ENCODE measurements around the gene SNX14.
A peak's percentile ranks its signal among the peaks of the same experiment; 100 is the strongest.
"Not testable (repeated sequence)": the region's sequence is repeated elsewhere in the genome, so short reads cannot be mapped to it uniquely, and the experiment has no call there.

SNX14 gene

DNA sequence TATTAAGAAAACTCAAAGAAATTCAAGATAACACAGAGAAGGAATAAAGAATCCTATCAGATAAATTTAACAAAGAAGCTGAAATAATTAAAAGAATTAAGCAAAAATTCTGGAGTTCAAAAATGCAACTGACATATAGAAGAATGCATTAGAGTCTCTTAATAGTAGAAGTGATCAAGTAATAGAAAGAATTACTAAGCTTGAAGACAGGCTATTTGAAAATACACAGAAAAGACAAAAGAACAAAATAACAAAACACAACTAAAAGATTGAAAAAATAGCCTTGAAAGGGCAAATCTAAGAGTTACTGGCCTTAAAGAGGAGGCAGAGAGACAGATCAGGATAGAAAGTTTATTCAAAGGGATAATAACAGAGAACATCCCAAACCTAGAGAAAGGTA is 12.1 kb downstream of the SNX14 start:
- FAIRE-seq: no peak

GRCh38 chr6:85580878-85581267 is 12.8 kb downstream of the SNX14 start:
- no peak for FAIRE-seq

GRCh38 chr6:85580118-85580877 is 13.4 kb downstream of the SNX14 start:
- no peak for FAIRE-seq

GRCh38 chr6:85579581-85579980 is 14.1 kb downstream of the SNX14 start:
- no peak for FAIRE-seq

DNA sequence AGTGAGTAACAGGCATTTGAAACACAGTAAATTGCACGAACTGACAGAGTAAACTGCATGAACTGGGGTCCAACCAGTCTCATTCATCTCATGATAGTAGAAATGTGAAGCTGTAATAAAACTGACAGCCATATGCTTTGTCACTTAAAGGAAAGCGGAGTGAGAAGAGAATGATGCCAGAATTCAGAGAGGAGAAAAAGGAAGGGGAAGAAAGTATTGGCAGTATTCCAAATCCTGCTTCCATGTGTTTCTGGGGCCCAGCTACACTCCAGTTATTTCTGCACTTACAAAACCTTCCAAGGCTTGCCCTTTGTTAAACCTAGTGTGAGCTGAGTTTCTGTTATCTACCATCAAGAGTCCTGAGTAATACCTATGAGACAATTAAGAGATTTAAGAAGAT is 17.2 kb downstream of the SNX14 start:
- no peak for FAIRE-seq

GRCh38 chr6:85574932-85575598 is 18.6 kb downstream of the SNX14 start:
- no peak for FAIRE-seq

DNA sequence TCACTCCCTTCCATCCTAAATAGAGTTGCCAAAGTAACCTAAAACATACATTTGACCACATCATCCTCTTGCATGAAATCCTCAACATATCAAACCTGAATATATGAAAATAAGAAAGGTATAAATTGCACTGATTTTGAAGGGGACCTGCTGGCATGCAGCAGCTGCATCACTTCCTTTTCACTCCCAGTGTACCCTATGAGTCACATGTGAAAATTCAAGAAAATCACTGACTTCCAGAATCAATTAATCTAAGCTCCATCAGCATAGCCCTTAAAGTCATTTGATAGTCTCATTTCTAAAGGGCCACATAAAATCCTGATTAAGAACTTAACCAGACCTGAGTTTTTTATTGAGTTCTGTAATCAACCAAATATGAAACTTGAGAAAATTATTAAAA is 24.3 kb downstream of the SNX14 start:
- no peak for FAIRE-seq

DNA sequence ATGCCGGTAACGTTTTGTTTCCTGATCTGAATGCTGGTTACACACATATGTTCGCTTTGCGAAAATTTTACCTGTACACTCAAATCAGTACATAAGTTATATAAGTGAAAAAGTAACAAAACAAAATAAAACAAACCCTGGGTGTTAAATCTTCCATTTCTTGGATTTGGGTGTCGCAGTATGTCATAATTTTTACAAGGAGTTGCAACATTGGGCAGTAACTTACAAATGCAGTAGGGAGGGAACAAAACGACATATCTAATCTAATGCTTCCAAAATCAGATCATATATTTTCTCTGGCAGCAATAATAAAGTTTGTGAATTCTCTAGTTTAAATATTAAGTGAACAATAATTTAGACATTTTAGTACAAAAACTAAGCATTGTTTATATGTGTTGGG is 25.2 kb downstream of the SNX14 start:
- no peak for FAIRE-seq

- FAIRE-seq: no peak
Observed at GRCh38 chr6:85565736-85566135, 27.9 kb downstream of the SNX14 start.

GRCh38 chr6:85564223-85564622 is 29.4 kb downstream of the SNX14 start:
- not testable (repeated sequence) for FAIRE-seq

DNA sequence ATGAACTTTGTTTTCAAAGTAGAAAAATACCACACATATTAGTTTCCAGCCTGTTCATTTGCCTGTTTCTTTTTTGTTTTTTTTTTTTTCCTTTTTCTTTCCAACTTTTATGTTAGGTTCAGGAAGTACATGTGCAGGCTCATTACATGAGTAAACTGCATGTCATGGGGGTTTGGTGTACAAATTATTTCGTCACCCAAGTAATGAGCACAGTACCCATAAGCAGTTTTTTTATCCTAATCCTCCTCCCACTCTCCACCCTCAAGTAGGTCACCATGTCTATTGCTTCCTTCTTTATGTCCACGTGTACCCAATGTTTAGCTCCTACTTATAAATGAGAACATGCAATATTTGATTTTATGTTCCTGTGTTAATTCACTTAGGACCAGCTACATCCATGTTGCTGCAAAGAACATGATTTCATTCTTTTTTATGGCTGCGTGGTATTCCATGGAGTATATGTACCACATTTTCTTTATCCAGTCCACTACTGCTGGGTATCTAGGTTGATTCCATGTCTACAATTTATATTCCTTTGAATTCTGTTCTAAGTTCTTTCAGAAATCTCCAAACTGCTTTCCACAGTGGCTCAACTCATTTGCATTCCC is 31.8 kb downstream of the SNX14 start:
- FAIRE-seq: no peak

DNA sequence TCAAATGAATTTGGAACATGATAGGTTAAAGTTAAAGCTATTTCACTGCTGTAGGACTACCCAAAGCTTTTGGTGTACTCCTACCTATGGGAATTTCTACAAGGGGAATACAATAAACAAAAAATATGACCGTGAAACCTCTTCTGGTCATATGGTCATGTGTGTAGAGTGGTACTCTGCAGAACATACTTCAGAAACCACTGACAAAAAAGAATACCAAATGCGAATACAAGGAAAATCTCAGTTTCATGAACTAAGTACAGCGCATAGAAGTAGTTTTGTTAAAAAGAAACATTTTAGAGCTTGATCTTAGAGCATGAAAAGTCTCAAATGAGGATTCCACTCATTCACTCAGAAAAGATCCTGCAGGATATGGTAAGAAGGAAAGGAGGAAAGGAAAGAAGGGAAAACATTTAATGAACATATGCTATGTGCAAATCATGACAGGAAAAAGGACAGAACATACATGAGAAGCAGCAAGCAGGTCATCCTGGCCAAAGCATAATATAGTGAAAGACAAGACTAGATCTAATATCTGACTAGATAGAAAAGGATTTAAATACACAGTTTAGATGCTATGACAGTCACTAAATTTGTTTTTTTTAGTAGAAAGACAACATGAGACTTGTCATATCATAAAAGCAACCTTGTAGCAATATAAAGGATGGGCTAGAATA is 36.5 kb downstream of the SNX14 start:
- no peak for FAIRE-seq

DNA sequence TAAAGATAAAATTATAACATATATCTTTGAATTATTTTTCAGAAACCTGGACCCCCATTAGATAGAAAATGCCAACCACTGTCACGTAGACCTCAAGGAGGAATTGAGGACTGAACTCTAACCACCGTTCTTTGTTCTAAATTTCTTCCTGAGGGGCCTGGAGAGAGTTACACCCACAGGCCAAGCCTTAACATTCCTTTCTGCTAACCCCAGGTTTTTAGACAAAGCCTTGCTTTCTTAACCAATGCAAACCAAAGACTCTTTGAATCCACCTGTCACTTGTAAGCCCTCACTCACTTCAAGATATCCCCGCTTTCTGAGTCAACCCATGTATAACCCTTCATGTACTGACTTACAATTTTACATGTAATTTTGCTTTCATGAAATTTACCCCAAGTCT is 41.0 kb downstream of the SNX14 start:
- FAIRE-seq: no peak

DNA sequence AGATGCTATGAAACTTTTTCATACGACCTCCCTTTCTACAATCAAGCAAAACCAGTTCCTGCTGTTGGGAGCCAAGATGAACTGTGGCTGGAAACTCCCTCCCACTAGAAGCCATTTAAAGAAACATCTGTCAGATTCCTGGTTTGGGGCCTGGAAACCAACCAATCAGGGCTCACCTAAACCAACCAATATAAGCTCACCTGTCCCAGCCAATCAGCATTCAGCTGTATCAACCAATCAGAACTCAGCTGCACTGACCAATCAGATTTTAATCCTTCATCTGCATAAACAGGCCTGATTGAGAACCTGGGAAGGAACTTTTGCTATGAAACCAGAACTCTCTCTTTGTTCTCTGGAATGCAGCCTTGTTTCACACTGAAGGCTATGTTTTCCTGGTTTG is 42.4 kb downstream of the SNX14 start:
- no peak for FAIRE-seq

DNA sequence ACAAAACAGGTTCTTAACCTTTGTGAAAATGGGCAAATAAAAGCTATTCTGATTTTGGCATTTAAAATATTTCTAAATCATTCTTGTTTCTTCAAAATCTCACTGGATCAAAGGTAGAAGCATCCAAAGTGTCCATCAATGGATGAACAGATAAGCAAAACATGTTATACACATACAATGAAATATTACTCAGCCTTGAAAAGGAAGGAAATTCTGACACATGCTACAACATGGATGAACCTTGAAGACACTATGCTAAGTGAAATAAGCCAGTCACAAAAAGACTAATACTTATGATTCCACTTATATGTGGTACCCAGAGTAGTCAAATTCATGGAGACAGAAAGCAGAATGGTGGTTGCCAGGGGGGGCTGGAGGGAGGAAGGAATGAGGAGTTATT is 45.9 kb downstream of the SNX14 start:
- no peak for FAIRE-seq

GRCh38 chr6:85544776-85545175 is 48.9 kb downstream of the SNX14 start:
- no peak for FAIRE-seq

GRCh38 chr6:85537055-85537494 is 56.6 kb downstream of the SNX14 start:
- FAIRE-seq: peak; percentile 81

GRCh38 chr6:85524281-85524680 is 69.4 kb downstream of the SNX14 start:
- not testable (repeated sequence) for FAIRE-seq

GRCh38 chr6:85516168-85516567 is 77.5 kb downstream of the SNX14 start:
- FAIRE-seq: no peak

- FAIRE-seq: no peak
Observed at GRCh38 chr6:85506441-85507093, 87.1 kb downstream of the SNX14 start.

DNA sequence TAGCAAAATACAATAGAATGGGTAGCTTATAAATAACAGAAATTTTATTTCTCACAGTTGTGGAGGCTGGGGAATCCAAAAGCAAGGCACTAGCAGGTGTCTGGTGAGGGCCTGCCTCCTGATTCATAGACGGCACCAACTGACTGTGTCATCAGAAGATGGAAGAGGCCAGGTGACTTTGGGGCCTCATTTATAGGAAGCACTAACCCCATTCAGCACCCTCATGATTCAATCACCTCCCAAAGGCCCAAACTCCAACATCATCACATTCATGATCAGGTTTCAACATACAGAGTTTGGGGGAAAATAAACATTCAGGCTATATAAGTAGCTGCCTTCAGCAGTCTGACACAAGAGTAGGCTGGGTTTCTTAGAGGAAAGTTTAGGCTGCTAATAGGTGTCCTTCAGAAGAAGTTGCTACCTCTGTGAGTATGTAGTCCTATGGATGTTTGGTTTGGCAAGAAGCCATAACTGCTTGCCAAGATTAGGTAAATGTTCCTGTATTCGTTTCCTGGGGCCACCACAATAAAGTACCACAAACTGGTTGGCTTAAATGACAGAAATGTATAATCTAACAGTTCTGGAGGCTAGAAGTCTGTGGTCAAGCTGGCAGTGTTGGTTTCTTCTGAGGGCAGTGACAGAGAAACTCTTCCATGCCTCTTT is 94.9 kb downstream of the SNX14 start:
- no peak for FAIRE-seq

DNA sequence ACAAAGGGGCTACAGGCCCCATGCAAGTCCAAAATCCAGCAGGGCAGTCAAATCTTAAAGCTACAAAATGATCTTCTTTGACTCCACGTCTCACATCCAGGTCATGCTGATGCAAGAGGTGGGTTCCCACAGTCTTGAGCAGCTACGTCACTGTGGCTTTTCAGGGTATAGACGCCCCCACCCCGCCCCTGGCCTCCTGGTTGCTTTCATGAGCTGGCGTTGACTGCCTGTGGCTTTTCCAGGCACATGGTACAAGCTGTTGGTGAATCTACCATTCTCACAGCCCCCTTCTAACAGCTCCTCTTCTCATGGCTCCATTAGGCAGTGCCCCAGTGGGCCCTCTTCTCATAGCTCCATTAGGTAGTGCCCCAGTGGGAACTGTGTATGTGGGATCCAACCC is 96.8 kb downstream of the SNX14 start:
- FAIRE-seq: no peak

Data from colon (tissue), 2 donors.